Endothelial cell of umbilical vein (primary cell): ENCODE data around the gene CAPN5. TPM values are rescaled to one million over a fixed set of nuclear protein-coding genes. Genes with fewer than 3 reads are reported as not detected.

Experiments
- BruUV-seq: library from RNA; stranded (reverse); fragments of 400-500 nt; replicated peaks from 2 replicates; lab custom pipeline; 2021; lab: Mats Ljungman, UMichigan
- CTCF ChIA-PET: fragments of 300-600, 350-600 bp; sonication (Branson Sonifier 250); formaldehyde crosslinking; loops from one replicate; lab custom pipeline; 2021; ENCODE audit warnings: antibody characterized with exemption, inconsistent platforms; lab: Charles Lee
- POLR2A ChIA-PET: fragments of 300-600, 350-600 bp; sonication (Branson Sonifier 250); formaldehyde crosslinking; loops from one replicate; lab custom pipeline; 2021; ENCODE audit warnings: antibody characterized with exemption, inconsistent platforms; lab: Charles Lee
- DNase-seq: peaks from one replicate; pipeline ENCODE4 v3.0.0-alpha.2; 2011; ENCODE audit warnings: low read depth, low spot score
- FAIRE-seq: peaks from 2 replicates; lab custom pipeline; 2011; peaks lifted over from hg19 to GRCh38; lab: Jason Lieb, UNC
- H2AFZ ChIP-seq: 2 replicates; pipeline ENCODE4 v1.6.0; 2012; ENCODE audit warnings: low read depth, low read length, control low read depth, inconsistent platforms
- H3K27ac ChIP-seq: 2 replicates; pipeline ENCODE4 v1.5.1; 2011; ENCODE audit warnings: low read depth, mild to moderate bottlenecking, control low read depth, low read length, moderate library complexity; ENCODE audit not compliant: insufficient read depth
- H3K27me3 ChIP-seq, 2 experiments: 2 replicates each; pipeline versions ENCODE4 v1.6.0 to v1.6.1; 2011; ENCODE audit warnings: low read length in 2 of 2, mixed read lengths in 1 of 2; ENCODE audit not compliant: control insufficient read depth in 2 of 2, insufficient read depth in 2 of 2
- H3K36me3 ChIP-seq, 2 experiments: 2 replicates in 1 of 2; 3 replicates in 1 of 2; pipeline ENCODE4 v1.5.1; 2011; ENCODE audit warnings: low read length in 2 of 2, mild to moderate bottlenecking in 1 of 2, moderate library complexity in 1 of 2; ENCODE audit not compliant: control insufficient read depth in 2 of 2, insufficient read depth in 2 of 2; ENCODE audit errors: extremely low read depth in 1 of 2
- H3K4me1 ChIP-seq: 3 replicates; pipeline ENCODE4 v1.5.1; 2011; ENCODE audit warnings: mild to moderate bottlenecking, low read length; ENCODE audit not compliant: control insufficient read depth, insufficient read depth; ENCODE audit errors: extremely low read depth
- H3K4me2 ChIP-seq: 2 replicates; pipeline ENCODE4 v1.6.1; 2011; ENCODE audit warnings: low read length, control low read depth, mixed read lengths; ENCODE audit not compliant: insufficient read depth
- H3K4me3 ChIP-seq, 3 experiments: fragments of 200-600 bp in 1 of 3; sonication (generic), shearing (Covaris generic) in 1 of 3; replicated peaks in 1 of 3; 2 replicates each; pipeline ENCODE4 v1.5.1; 2011 to 2016; ENCODE audit warnings: control low read depth in 3 of 3, low read length in 3 of 3, mild to moderate bottlenecking in 2 of 3, inconsistent platforms in 1 of 3, low read depth in 1 of 3, moderate library complexity in 1 of 3; ENCODE audit not compliant: insufficient read depth in 1 of 3
- H3K79me2 ChIP-seq: 2 replicates; pipeline ENCODE4 v1.6.0; 2012; ENCODE audit warnings: low read length, inconsistent platforms; ENCODE audit not compliant: control insufficient read depth, insufficient read depth
- H3K9ac ChIP-seq: replicated peaks from 2 replicates; pipeline ENCODE3; 2011; ENCODE audit warnings: low read length, control low read depth; ENCODE audit not compliant: insufficient read depth; ENCODE audit errors: extremely low read depth
- H3K9me1 ChIP-seq: replicated peaks from 3 replicates; pipeline ENCODE4 v1.6.0; 2011; ENCODE audit warnings: mild to moderate bottlenecking, low read length; ENCODE audit not compliant: control insufficient read depth, insufficient read depth; ENCODE audit errors: extremely low read depth
- H3K9me3 ChIP-seq: replicated peaks from 2 replicates; pipeline ENCODE4 v1.5.1; 2012; ENCODE audit warnings: low read length, inconsistent platforms; ENCODE audit not compliant: control insufficient read depth, insufficient read depth
- H4K20me1 ChIP-seq: replicated peaks from 2 replicates; pipeline ENCODE3; 2011; ENCODE audit warnings: mild to moderate bottlenecking, low read length; ENCODE audit not compliant: control insufficient read depth, insufficient read depth; ENCODE audit errors: extremely low read depth
- EZH2 ChIP-seq: IDR thresholded peaks from 2 replicates; pipeline ENCODE4 v1.6.1; 2012; ENCODE audit warnings: borderline replicate concordance, low read depth, mild to moderate bottlenecking, moderate library complexity, low read length, inconsistent platforms; ENCODE audit not compliant: severe bottlenecking
- FOS ChIP-seq: IDR thresholded peaks from 2 replicates; pipeline ENCODE4 v1.6.1; 2011; ENCODE audit warnings: mild to moderate bottlenecking, low read length, moderate library complexity, borderline replicate concordance; ENCODE audit not compliant: insufficient read depth
- GATA2 ChIP-seq: IDR thresholded peaks from 2 replicates; pipeline ENCODE4 v1.7.0; 2011; ENCODE audit warnings: low read depth, mild to moderate bottlenecking, moderate library complexity, mixed read lengths, low read length; ENCODE audit not compliant: insufficient read length, insufficient read depth
- JUN ChIP-seq: IDR thresholded peaks from 2 replicates; pipeline ENCODE4 v1.6.1; 2011; ENCODE audit warnings: borderline replicate concordance, low read depth; ENCODE audit not compliant: insufficient read length, insufficient read depth
- MYC ChIP-seq: IDR thresholded peaks from one replicate; pipeline ENCODE4 v1.6.1; 2011; ENCODE audit warnings: mild to moderate bottlenecking, low read depth, low read length
- POLR2A ChIP-seq: IDR thresholded peaks from 2 replicates; pipeline ENCODE4 v1.6.1; 2012; ENCODE audit warnings: low read depth, mild to moderate bottlenecking, control low read depth, low read length
- POLR2AphosphoS5 ChIP-seq: IDR thresholded peaks from 2 replicates; pipeline ENCODE4 v1.6.1; 2012; ENCODE audit warnings: low read depth, mild to moderate bottlenecking, control low read depth, low read length, moderate library complexity; ENCODE audit not compliant: insufficient read depth
- dilution Hi-C: fragments of 300-500 bp; cut with MboI; formaldehyde crosslinking; loops from one replicate; pipeline ENCODE4 v1.15.0; 2019; ENCODE audit warnings: low sequenced_read_pairs; ENCODE audit not compliant: extremely low pct_ligation_motif_present
- intact Hi-C: fragments of 100-400 bp; cut with micrococcal nuclease; formaldehyde crosslinking; loops from one replicate; pipeline ENCODE4 v1.10.0; 2022
- polyA plus RNA-seq, 4 experiments: library from polyadenylated mRNA; depleted of rRNA in 3 of 4; stranded (reverse) in 3 of 4; unstranded in 1 of 4; fragments of >200 nt; gene quantifications; 2 replicates each; pipeline versions ENCODE4 v1.2.1 to v1.2.3, GENCODE V29; 2011 to 2012; ENCODE audit warnings: missing spikeins in 1 of 4
- total RNA-seq: library from RNA; stranded (reverse); gene quantifications from 2 replicates; pipeline ENCODE4 v1.2.3, GENCODE V29; 2021
- TF ChIP-seq, protein P1 (sequence below): IDR thresholded peaks from 2 replicates; pipeline ENCODE4 v1.6.1; 2011; ENCODE audit not compliant: insufficient read depth, insufficient read length
- TF ChIP-seq, protein P2 (sequence below), 2 donors: IDR thresholded peaks; 1 replicate in 1 of 2; 2 replicates in 1 of 2; pipeline ENCODE4 v1.5.1; 2011; ENCODE audit warnings: low read length in 2 of 2, mild to moderate bottlenecking in 2 of 2, moderate library complexity in 2 of 2, control low read depth in 1 of 2, inconsistent platforms in 1 of 2, low read depth in 1 of 2; ENCODE audit not compliant: insufficient read depth in 1 of 2; ENCODE audit errors: extremely low read depth in 1 of 2

The CAPN5 gene
- total and polyA plus RNA-seq, 2 donors (not counting 3 experiments of a cell fraction or from before 2014, with no cell fraction given): 15.0 to 17.0 TPM

DNA sequence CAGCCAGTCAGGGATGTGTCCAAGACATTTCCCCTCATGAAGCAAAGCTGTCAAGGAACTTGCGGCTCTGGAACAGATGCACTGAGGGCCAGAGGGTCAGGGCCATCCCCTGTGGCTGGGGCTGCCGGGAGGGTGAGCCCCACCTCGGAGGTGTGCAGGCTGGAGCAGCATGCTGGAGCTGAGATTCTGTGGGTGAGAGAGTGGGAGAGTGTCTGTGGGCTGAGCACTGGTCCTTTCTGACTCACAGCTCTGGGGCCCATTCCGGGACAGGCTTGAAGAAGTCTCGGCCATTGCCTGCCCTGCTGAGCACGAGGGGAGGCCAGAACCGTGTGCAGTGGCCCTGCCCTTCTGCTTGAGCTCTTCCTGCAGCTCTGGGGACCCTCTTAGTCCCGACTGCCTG lies 38.0 kb downstream of the CAPN5 start:
- no peaks in the 10 kb centered on the region for H3K9me1 ChIP-seq
- dilution Hi-C loops: no loop called here
- no peak for FAIRE-seq
- intact Hi-C loops: no loop called here
- H3K4me3 ChIP-seq: no peak overlapping the region
- H3K4me2 ChIP-seq: no peak overlapping the region
- H3K4me1 ChIP-seq: peaks cover 17% of the 10 kb centered on the region
- H3K36me3 ChIP-seq: no peaks in the 10 kb centered on the region
- no TSS peak for BruUV-seq
- H4K20me1 ChIP-seq: no peaks in the 10 kb centered on the region
- no peaks in the 10 kb centered on the region for H3K9me3 ChIP-seq
- TF ChIP-seq FOS (no peak), POLR2AphosphoS5 (no peak), MYC (no peak)
- no peak overlapping the region for H3K27ac ChIP-seq
- H3K9ac ChIP-seq: no peak overlapping the region
- POLR2A ChIA-PET: interaction anchor here (0.6 kb wide), 1 partner anchor 93 kb away, joined by 4 read pairs; no protein-coding TSS in a partner anchor
- CTCF ChIA-PET: interaction anchor here (1.0 to 9.1 kb wide), 6 partner anchors 8 to 57 kb away, joined by 3 to 89 read pairs (median 4); no protein-coding TSS in a partner anchor
- no peaks in the 10 kb centered on the region for H3K27me3 ChIP-seq
- no peak for DNase-seq
- H2AFZ ChIP-seq: no peak overlapping the region
- no peaks in the 10 kb centered on the region for H3K79me2 ChIP-seq

DNA sequence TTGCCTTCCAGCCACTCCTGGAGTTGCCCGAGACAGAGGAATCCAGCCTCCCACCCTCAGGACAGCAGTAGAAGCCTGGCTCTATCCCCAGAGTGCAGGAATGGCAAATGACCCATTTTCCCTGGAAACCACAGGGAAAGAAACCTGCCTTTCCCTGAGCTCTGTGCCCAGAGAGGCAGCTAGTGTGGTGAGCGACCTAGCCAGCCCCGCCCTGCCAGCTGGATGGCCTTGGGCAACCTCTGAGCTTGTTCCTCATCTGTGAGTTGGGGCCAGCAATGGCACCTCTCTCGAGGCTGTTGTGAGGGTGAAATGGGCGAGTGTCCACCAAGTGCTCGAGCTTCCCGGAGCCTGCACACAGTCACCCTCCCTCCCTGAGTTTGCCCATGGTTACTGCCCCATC lies 39.5 kb downstream of the CAPN5 start:
- dilution Hi-C loops (no loop called here), intact Hi-C loops (no loop called here)
- TF ChIP-seq POLR2AphosphoS5 (no peak), FOS (no peak), EZH2 (no peak), MYC (no peak), POLR2A (no peak), JUN (no peak), GATA2 (no peak)
- TF ChIP-seq, protein P1, sequence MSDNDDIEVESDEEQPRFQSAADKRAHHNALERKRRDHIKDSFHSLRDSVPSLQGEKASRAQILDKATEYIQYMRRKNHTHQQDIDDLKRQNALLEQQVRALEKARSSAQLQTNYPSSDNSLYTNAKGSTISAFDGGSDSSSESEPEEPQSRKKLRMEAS: no peak
- TF ChIP-seq, protein P2, sequence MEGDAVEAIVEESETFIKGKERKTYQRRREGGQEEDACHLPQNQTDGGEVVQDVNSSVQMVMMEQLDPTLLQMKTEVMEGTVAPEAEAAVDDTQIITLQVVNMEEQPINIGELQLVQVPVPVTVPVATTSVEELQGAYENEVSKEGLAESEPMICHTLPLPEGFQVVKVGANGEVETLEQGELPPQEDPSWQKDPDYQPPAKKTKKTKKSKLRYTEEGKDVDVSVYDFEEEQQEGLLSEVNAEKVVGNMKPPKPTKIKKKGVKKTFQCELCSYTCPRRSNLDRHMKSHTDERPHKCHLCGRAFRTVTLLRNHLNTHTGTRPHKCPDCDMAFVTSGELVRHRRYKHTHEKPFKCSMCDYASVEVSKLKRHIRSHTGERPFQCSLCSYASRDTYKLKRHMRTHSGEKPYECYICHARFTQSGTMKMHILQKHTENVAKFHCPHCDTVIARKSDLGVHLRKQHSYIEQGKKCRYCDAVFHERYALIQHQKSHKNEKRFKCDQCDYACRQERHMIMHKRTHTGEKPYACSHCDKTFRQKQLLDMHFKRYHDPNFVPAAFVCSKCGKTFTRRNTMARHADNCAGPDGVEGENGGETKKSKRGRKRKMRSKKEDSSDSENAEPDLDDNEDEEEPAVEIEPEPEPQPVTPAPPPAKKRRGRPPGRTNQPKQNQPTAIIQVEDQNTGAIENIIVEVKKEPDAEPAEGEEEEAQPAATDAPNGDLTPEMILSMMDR (IDR thresholded peaks at IDR 0.05; ENCODE audit: extremely low read depth in 1 of 2, insufficient read depth in 1 of 2, low read depth in 1 of 2, low read length in 2 of 2): no peak
- Histone ChIP-seq H4K20me1 (no peaks in the 10 kb centered on the region), H3K4me2 (no peak overlapping the region), H3K36me3 (no peaks in the 10 kb centered on the region), H3K27me3 (no peaks in the 10 kb centered on the region), H3K4me3 (no peak overlapping the region), H3K9me1 (no peaks in the 10 kb centered on the region), H3K79me2 (no peaks in the 10 kb centered on the region), H3K9me3 (no peaks in the 10 kb centered on the region), H3K4me1 (peaks cover 17% of the 10 kb centered on the region), H3K9ac (no peak overlapping the region), H3K27ac (no peak overlapping the region), H2AFZ (no peak overlapping the region)
- no peak for DNase-seq
- ChIA-PET POLR2A (no interaction called here), CTCF (interaction anchor here (1.0 to 9.1 kb wide), 6 partner anchors 9 to 61 kb away, joined by 3 to 89 read pairs (median 8); partner anchors contain the start of gene MYO7A)
- no TSS peak for BruUV-seq
- no peak for FAIRE-seq
